Activated CD8-positive, alpha-beta T cell treated with anti-CD3 and anti-CD28 coated beads for 36 hours (primary cell): ENCODE results near the gene MYO9A. TPM values are rescaled to one million over a fixed set of nuclear protein-coding genes. Genes with fewer than 3 reads are reported as not detected.

Experiments used
- ATAC-seq: fragments of 200-7000 bp; cut with Tn5 transposase; one replicate; pipeline ENCODE4 v1.10.0; 2021; ENCODE audit warnings: mild to moderate bottlenecking, moderate library complexity
- CTCF ChIA-PET: fragments of 350-600 bp; sonication (Branson Sonifier 250); formaldehyde crosslinking; loops from one replicate; lab custom pipeline; 2021; ENCODE audit warnings: antibody characterized with exemption; lab: Charles Lee
- POLR2A ChIA-PET: fragments of 350-600 bp; sonication (Branson Sonifier 250); formaldehyde crosslinking; loops from one replicate; lab custom pipeline; 2021; ENCODE audit warnings: antibody characterized with exemption; lab: Charles Lee
- DNase-seq: peaks from one replicate; pipeline ENCODE4 v3.0.0-alpha.2; 2020
- H3K27ac Mint-ChIP-seq: one replicate; pipeline ENCODE4 v1.8.0; 2021; ENCODE audit warnings: mild to moderate bottlenecking, mixed read lengths
- H3K27me3 Mint-ChIP-seq: one replicate; pipeline ENCODE4 v1.8.0; 2021; ENCODE audit warnings: mixed read lengths
- H3K36me3 Mint-ChIP-seq: one replicate; pipeline ENCODE4 v1.8.0; 2021; ENCODE audit warnings: low read depth, mixed read lengths
- H3K4me1 Mint-ChIP-seq: one replicate; pipeline ENCODE4 v1.8.0; 2021; ENCODE audit warnings: low read depth, mixed read lengths
- H3K4me3 Mint-ChIP-seq: one replicate; pipeline ENCODE4 v1.8.0; 2021; ENCODE audit warnings: mild to moderate bottlenecking, moderate library complexity, mixed read lengths
- H3K9me3 Mint-ChIP-seq: one replicate; pipeline ENCODE4 v1.8.0; 2021; ENCODE audit warnings: mixed read lengths
- CTCF ChIP-seq: fragments of 200-600 bp; IDR thresholded peaks from one replicate; pipeline ENCODE4 v1.8.0; 2022; ENCODE audit warnings: antibody characterized with exemption, mild to moderate bottlenecking
- intact Hi-C: fragments of 100-400 bp; cut with micrococcal nuclease; formaldehyde crosslinking; loops from one replicate; pipeline ENCODE4 v1.10.0; 2022
- total RNA-seq, 2 experiments: library from RNA; stranded (reverse); gene quantifications; one replicate each; pipeline ENCODE4 v1.2.3, GENCODE V29; 2021

The MYO9A gene
- total RNA-seq, 2 experiments from 2014 or later, result 16.8 to 18.7 TPM

GRCh38 chr15:71943806-71944205 is 174.1 kb downstream of the MYO9A start:
- TF ChIP-seq CTCF, result no peak

GRCh38 chr15:71939981-71940588 is 177.9 kb downstream of the MYO9A start:
- intact Hi-C loops, result no loop called here
- POLR2A ChIA-PET, result no interaction called here
- DNase-seq (no peak), ATAC-seq (no peak)
- Mint-ChIP-seq H3K27ac (no peak overlapping the region), H3K27me3 (no peaks in the 10 kb centered on the region), H3K4me1 (no peaks in the 10 kb centered on the region), H3K4me3 (no peak overlapping the region), H3K9me3 (no peaks in the 10 kb centered on the region), H3K36me3 (peaks cover 7% of the 10 kb centered on the region)
- CTCF ChIA-PET, result no interaction called here
- TF ChIP-seq CTCF, result no peak

More at GRCh38 chr15:71943806-71944205, 174.1 kb downstream of the MYO9A start:
- Mint-ChIP-seq H3K36me3 (no peaks in the 10 kb centered on the region), H3K27ac (no peak overlapping the region), H3K27me3 (no peaks in the 10 kb centered on the region), H3K9me3 (no peaks in the 10 kb centered on the region), H3K4me3 (no peak overlapping the region), H3K4me1 (no peaks in the 10 kb centered on the region)
- ATAC-seq, result no peak
- intact Hi-C loops, result no loop called here
- no peak for DNase-seq
- POLR2A ChIA-PET, result no interaction called here
- CTCF ChIA-PET, result interaction anchor here (0.9 kb wide), 1 partner anchor 212 kb away, joined by 3 read pairs; no protein-coding TSS in a partner anchor

DNA sequence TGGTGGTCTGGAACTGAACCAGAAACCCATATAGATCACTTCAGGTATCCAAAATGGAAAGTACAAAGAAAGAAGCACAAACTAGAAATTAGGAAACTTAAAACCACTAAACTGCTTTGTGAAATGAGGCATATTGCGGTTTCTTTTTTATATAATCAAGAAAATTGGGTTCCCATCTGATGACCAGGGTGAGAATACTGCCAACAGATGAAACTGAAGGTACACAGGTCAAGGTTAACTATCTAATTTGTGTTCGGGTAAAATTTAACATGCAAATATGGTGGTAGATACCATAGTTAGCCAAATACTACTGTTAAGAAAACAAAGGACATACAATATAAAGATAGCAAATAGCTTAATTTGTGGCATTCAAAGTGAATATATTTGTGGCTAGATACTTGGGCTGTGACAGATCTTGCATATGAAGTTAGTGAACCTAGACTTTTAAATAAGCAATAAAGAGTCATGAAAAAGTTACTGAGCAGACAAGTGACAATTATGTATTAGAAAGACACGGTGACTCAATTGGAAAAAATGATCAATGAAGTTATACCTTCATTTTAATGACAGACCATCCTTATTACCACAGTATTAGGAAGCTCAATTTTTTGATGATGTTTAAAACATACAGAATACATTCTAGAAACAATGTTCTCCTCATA is 180.2 kb downstream of the MYO9A start:
- CTCF ChIA-PET, result no interaction called here
- no peaks in the 10 kb centered on the region for H3K27me3 Mint-ChIP-seq
- H3K4me1 Mint-ChIP-seq, result no peaks in the 10 kb centered on the region
- POLR2A ChIA-PET, result no interaction called here
- peaks cover 29% of the 10 kb centered on the region for H3K36me3 Mint-ChIP-seq
- no peak overlapping the region for H3K27ac Mint-ChIP-seq
- H3K4me3 Mint-ChIP-seq, result no peak overlapping the region
- ATAC-seq, result no peak
- H3K9me3 Mint-ChIP-seq, result no peaks in the 10 kb centered on the region
- intact Hi-C loops, result no loop called here
- DNase-seq, result no peak
- no peak for TF ChIP-seq CTCF

DNA sequence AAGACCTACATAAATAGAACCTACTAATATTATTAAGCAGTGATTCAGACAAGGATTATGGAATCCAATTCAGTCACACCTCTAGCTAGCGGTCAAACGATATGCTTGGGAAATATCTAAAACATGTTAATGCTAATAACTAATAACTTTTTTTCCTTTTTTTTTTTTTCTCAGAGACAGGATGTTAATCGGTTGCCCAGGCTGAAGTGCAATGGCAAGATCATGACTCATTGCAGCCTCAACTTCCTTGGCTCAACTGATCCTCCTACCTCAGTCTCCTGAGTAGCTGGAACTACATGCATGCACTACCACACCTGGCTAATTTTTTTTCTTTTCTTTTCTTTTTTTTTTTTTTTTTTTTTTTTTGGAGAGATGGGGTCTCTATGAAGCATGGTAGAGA is 183.5 kb downstream of the MYO9A start:
- POLR2A ChIA-PET, result no interaction called here
- Mint-ChIP-seq H3K36me3 (peaks cover 60% of the 10 kb centered on the region), H3K4me3 (no peak overlapping the region), H3K9me3 (peaks cover 12% of the 10 kb centered on the region), H3K4me1 (no peaks in the 10 kb centered on the region), H3K27ac (no peak overlapping the region), H3K27me3 (no peaks in the 10 kb centered on the region)
- ATAC-seq (no peak), DNase-seq (no peak)
- no peak for TF ChIP-seq CTCF
- intact Hi-C loops, result no loop called here
- CTCF ChIA-PET, result no interaction called here

DNA sequence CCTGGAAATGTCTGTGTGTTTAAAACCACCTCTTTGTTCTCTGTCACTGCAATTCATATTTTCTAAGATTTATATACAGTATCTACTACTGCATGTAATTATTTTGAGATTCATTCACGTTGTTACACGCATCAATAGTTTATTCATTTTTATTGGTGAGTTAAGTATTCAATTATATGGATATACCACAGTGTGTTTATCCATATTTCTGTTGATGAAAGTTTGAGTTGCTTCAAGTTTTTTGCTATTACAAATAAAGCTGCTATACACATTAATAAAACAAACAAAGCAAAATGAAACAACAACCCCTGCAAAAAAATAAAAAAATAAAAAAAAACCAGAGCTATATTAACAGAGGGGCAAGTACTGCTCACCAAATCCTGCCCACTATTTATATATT is 185.3 kb downstream of the MYO9A start:
- intact Hi-C loops, result no loop called here
- DNase-seq (no peak), ATAC-seq (no peak)
- TF ChIP-seq CTCF, result no peak
- CTCF ChIA-PET, result interaction anchor here (1.1 kb wide), 1 partner anchor 109 kb away, joined by 3 read pairs; no protein-coding TSS in a partner anchor
- Mint-ChIP-seq H3K27me3 (no peaks in the 10 kb centered on the region), H3K36me3 (peaks cover 56% of the 10 kb centered on the region), H3K9me3 (peaks cover 12% of the 10 kb centered on the region), H3K4me1 (no peaks in the 10 kb centered on the region), H3K4me3 (no peak overlapping the region), H3K27ac (no peak overlapping the region)
- POLR2A ChIA-PET, result no interaction called here
